ENCODE data around the gene MED14. TPM values are rescaled to one million over a fixed set of nuclear protein-coding genes. Genes with fewer than 3 reads are reported as not detected.

MED14 gene
- total RNA-seq, 4 donors from 2014 or later, result 19.4 to 33.1 (median 24.3) TPM

DNA sequence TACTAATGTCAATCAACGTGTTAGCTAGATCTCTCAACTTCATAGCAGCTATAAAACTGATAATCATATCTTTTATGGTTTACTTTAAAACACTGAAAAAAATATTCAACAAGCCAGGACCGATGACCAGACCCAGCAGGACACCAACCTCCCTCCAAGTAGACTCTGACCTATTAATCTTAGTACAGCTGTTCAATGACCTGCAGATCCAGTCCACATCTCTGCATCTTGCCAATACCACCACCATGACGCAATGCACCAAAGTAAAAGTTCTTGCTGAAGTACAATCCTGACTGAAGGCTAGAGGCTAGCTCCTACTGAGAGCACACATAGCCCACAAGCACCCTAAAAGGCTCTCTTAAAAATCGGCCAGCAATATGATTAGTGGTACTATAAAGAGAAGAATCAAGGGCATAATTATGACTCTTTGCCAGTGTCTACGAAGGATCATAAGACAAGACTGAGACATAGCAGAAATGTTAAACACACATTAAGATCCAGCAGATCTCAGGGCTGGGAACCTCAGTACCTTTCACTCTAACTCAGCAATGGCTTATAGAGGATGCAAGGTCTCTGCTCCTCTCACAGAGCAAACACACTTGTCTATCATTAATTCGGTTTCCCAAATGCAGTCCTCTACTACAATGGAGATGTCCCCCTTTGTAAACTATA lies 7.6 kb downstream of the MED14 start:
- peaks cover 0 to 28% (median 0%) of the 10 kb centered on the region in 3 donors for H3K4me1 ChIP-seq
- 60 to 86% methylated on average over 4 to 5 of the region's 6 CpGs for WGBS, 2 donors (ENCODE audit: low coverage in 1 of 2)
- peaks cover 0 to 5% of the 10 kb centered on the region in 2 donors for H3K36me3 ChIP-seq
- H3K4me3 ChIP-seq, result no peak overlapping the region
- ATAC-seq, result no peak
- no peak overlapping the region for H3K27ac ChIP-seq
- no peaks in the 10 kb centered on the region for H3K27me3 ChIP-seq
- no peak for TF ChIP-seq EP300 (IDR thresholded peaks at IDR 0.05)
- TF ChIP-seq POLR2AphosphoS5 (IDR thresholded peaks at IDR 0.05), result no peak
- TF ChIP-seq, protein P1, sequence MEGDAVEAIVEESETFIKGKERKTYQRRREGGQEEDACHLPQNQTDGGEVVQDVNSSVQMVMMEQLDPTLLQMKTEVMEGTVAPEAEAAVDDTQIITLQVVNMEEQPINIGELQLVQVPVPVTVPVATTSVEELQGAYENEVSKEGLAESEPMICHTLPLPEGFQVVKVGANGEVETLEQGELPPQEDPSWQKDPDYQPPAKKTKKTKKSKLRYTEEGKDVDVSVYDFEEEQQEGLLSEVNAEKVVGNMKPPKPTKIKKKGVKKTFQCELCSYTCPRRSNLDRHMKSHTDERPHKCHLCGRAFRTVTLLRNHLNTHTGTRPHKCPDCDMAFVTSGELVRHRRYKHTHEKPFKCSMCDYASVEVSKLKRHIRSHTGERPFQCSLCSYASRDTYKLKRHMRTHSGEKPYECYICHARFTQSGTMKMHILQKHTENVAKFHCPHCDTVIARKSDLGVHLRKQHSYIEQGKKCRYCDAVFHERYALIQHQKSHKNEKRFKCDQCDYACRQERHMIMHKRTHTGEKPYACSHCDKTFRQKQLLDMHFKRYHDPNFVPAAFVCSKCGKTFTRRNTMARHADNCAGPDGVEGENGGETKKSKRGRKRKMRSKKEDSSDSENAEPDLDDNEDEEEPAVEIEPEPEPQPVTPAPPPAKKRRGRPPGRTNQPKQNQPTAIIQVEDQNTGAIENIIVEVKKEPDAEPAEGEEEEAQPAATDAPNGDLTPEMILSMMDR (IDR thresholded peaks at IDR 0.05), result no peak
- TF ChIP-seq POLR2A (IDR thresholded peaks at IDR 0.05), result no peak
- no peaks in the 10 kb centered on the region for H3K9me3 ChIP-seq

DNA sequence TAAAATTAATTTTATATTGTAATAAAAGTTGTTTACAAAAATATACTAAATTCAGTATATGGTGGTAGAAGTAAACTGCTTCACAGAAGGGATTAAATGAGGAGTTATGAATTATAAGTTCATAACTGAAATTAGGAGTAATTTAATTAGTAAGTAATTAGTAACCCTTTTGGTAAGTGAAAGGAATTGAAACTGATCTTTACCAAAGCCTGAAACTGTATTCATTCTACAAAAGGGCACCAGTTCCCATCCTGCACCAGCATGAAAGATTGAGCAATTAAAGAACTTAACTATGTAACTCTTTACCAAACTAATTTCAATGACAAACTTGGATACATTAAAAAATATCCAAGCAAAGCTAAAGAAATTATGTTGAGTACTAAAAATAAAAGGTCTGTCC lies 8.2 kb downstream of the MED14 start:
- H3K27ac ChIP-seq, result no peak overlapping the region
- TF ChIP-seq, protein P1 (IDR thresholded peaks at IDR 0.05), result no peak
- TF ChIP-seq POLR2AphosphoS5 (IDR thresholded peaks at IDR 0.05) (no peak), POLR2A (IDR thresholded peaks at IDR 0.05) (no peak), EP300 (IDR thresholded peaks at IDR 0.05) (no peak)
- H3K27me3 ChIP-seq, result no peaks in the 10 kb centered on the region
- no peaks in the 10 kb centered on the region for H3K9me3 ChIP-seq
- peaks cover 0 to 5% of the 10 kb centered on the region in 2 donors for H3K36me3 ChIP-seq
- peaks cover 0 to 22% (median 0%) of the 10 kb centered on the region in 3 donors for H3K4me1 ChIP-seq
- no peak for ATAC-seq
- H3K4me3 ChIP-seq, result no peak overlapping the region

DNA sequence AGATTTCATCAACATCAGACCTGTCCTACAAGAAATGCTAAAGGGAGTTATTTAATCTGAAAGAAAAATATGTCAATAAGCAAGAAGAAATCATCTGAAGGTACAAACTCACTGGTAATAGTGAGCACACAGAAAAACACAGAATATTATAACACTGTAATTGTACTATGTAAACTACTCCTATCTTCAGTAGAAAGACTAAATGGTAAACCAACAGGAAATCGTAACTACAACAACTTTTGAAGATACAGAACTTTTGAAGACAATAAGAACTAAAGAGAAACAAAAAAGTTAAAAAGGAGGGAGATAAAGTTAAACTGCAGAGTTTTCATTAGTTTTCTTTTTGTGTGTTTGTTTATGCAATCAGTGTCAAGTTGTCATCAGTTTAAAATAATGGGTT lies 12.4 kb downstream of the MED14 start:
- Histone ChIP-seq H3K36me3 (peaks cover 0 to 17% of the 10 kb centered on the region in 2 donors), H3K27me3 (no peaks in the 10 kb centered on the region), H3K4me1 (no peaks in the 10 kb centered on the region), H3K4me3 (no peak overlapping the region), H3K9me3 (no peaks in the 10 kb centered on the region), H3K27ac (no peak overlapping the region)
- WGBS, 2 donors (ENCODE audit: low coverage in 1 of 2), result 88 to 100% methylated on average over 1 of the region's 1 CpG
- TF ChIP-seq EP300 (IDR thresholded peaks at IDR 0.05) (no peak), POLR2AphosphoS5 (IDR thresholded peaks at IDR 0.05) (no peak), POLR2A (IDR thresholded peaks at IDR 0.05) (no peak)
- TF ChIP-seq, protein P1 (IDR thresholded peaks at IDR 0.05), result no peak
- ATAC-seq, result no peak

DNA sequence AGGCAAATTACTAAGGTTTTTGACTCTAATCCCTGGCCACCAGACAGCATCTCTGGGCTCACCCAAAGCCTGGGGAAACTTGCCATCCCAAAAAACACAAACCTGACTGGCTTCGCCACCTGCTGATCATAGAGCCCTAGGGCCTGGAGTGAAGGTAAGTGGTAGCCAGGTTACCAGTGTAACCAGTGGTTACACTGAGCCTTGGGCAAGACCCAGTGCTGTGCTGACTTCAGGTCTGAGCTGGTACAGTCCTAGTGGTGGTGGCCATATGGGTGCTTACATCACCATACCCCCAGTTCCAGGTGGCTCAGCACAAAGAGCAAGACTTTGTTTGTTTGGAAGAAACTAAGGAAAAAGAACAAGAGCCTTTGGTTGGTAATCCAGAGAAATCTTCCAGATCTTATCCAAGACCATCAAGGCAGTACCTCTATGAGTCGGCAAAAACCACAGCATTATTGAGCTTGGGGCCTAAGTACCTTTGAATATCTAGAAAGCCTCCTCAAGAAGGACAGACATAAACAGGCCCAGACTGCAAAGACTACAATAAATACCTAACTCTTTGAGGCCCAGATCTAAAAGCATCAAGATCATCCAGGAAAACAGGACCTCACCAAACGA lies 13.7 kb downstream of the MED14 start:
- ATAC-seq, result no peak
- Histone ChIP-seq H3K4me3 (no peak overlapping the region), H3K27ac (no peak overlapping the region), H3K27me3 (no peaks in the 10 kb centered on the region), H3K36me3 (peaks cover 0 to 17% of the 10 kb centered on the region in 2 donors), H3K9me3 (no peaks in the 10 kb centered on the region), H3K4me1 (no peaks in the 10 kb centered on the region)
- 29 to 95% methylated on average over 1 to 2 of the region's 3 CpGs for WGBS, 2 donors (ENCODE audit: low coverage in 1 of 2)
- no peak for TF ChIP-seq POLR2A (IDR thresholded peaks at IDR 0.05)
- TF ChIP-seq, protein P1 (IDR thresholded peaks at IDR 0.05), result no peak
- TF ChIP-seq POLR2AphosphoS5 (IDR thresholded peaks at IDR 0.05), result no peak
- TF ChIP-seq EP300 (IDR thresholded peaks at IDR 0.05), result no peak

DNA sequence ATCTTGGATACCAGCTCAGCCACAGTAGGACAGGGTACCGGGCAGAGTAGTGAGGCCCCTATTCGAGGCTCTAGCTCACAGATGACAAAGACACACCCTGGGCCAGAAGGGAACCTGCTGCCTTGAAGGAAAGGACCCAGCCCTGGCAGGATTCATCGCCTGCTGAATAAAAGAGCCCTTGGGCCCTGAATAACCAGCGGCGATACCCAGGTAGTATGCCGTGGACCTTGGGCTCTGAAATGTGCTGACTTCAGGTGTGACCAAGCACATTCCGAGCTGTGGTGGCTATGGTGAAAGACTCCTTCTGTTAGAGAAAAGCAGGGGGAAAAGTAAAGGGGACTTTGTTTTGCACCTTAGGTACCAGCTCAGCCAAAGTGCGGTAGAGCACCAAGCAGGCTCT lies 14.6 kb downstream of the MED14 start:
- TF ChIP-seq POLR2AphosphoS5 (IDR thresholded peaks at IDR 0.05), result no peak
- TF ChIP-seq POLR2A (IDR thresholded peaks at IDR 0.05), result no peak
- no peak for TF ChIP-seq EP300 (IDR thresholded peaks at IDR 0.05)
- WGBS, 2 donors (ENCODE audit: low coverage in 1 of 2), result 80 to 83% methylated on average over 1 of the region's 8 CpGs

More for the DNA sequence above, 14.6 kb downstream of the MED14 start:
- H3K27ac ChIP-seq, result no peak overlapping the region
- no peak for ATAC-seq
- no peak overlapping the region for H3K4me3 ChIP-seq
- H3K27me3 ChIP-seq, result no peaks in the 10 kb centered on the region
- no peaks in the 10 kb centered on the region for H3K4me1 ChIP-seq
- H3K9me3 ChIP-seq, result no peaks in the 10 kb centered on the region
- peaks cover 0 to 12% of the 10 kb centered on the region in 2 donors for H3K36me3 ChIP-seq

Data from gastroesophageal sphincter (tissue), 4 donors.